Stimulated activated CD8-positive, alpha-beta memory T cell treated with anti-CD3 and anti-CD28 coated beads, Interleukin-12 subunit alpha, Interleukin-12 subunit beta, amount 100 ng/mL, for 4 hours (primary cell): Measurements from ENCODE around the gene UHMK1.
A peak's percentile ranks its signal among the peaks of the same experiment; 100 is the strongest.

ENCODE experiments used
- DNase-seq: peaks from one replicate; pipeline ENCODE4 v3.0.0-alpha.2; 2020; ENCODE audit warnings: low read depth

Gene UHMK1

GRCh38 chr1:162530307-162530987 is 32.8 kb downstream of the UHMK1 start:
- no peak for DNase-seq

GRCh38 chr1:162530988-162531319 is 33.3 kb downstream of the UHMK1 start:
- no peak for DNase-seq

GRCh38 chr1:162535501-162535900 is 37.9 kb downstream of the UHMK1 start:
- no peak for DNase-seq

GRCh38 chr1:162536511-162536910 is 38.9 kb downstream of the UHMK1 start:
- no peak for DNase-seq

- DNase-seq = no peak
Observed at GRCh38 chr1:162537216-162537615, 39.6 kb downstream of the UHMK1 start.

GRCh38 chr1:162538815-162539431 is 41.3 kb downstream of the UHMK1 start:
- DNase-seq = no peak

GRCh38 chr1:162541619-162542141 is 44.1 kb downstream of the UHMK1 start:
- DNase-seq = no peak

GRCh38 chr1:162543228-162543627 is 45.6 kb downstream of the UHMK1 start:
- DNase-seq = no peak

GRCh38 chr1:162548170-162548569 is 50.6 kb downstream of the UHMK1 start:
- DNase-seq = no peak

- DNase-seq = no peak
Observed at GRCh38 chr1:162549001-162549400, 51.4 kb downstream of the UHMK1 start.

GRCh38 chr1:162550925-162551324 is 53.3 kb downstream of the UHMK1 start:
- DNase-seq = no peak

GRCh38 chr1:162551969-162552683 is 54.5 kb downstream of the UHMK1 start:
- DNase-seq = no peak

- no peak for DNase-seq
Observed at GRCh38 chr1:162552684-162553252, 55.1 kb downstream of the UHMK1 start.

GRCh38 chr1:162554258-162554657 is 56.6 kb downstream of the UHMK1 start:
- DNase-seq = no peak

- no peak for DNase-seq
Observed at GRCh38 chr1:162557536-162557935, 59.9 kb downstream of the UHMK1 start.

- no peak for DNase-seq
Observed at GRCh38 chr1:162560303-162561036, 62.9 kb downstream of the UHMK1 start.

- DNase-seq = peak; percentile 98
Observed at GRCh38 chr1:162561037-162561615, 63.5 kb downstream of the UHMK1 start.

- DNase-seq = no peak
Observed at GRCh38 chr1:162561616-162562469, 64.2 kb downstream of the UHMK1 start, which contains the start of gene UAP1. UAP1 (plus strand) TSS chr1:162561722; CDS start chr1:162566069, 4,347 bp downstream.

- DNase-seq = no peak
Observed at GRCh38 chr1:162562470-162562828, 64.8 kb downstream of the UHMK1 start.

- no peak for DNase-seq
Observed at GRCh38 chr1:162564762-162565218, 67.2 kb downstream of the UHMK1 start.

GRCh38 chr1:162565460-162565859 is 67.8 kb downstream of the UHMK1 start:
- no peak for DNase-seq
